Dermis blood vessel endothelial cell (primary cell): ENCODE results near the gene TRIM62. TPM values are rescaled to one million over a fixed set of nuclear protein-coding genes. Genes with fewer than 3 reads are reported as not detected.

Experiments used
- DNase-seq: peaks from one replicate; pipeline ENCODE4 v3.0.0; 2010
- total RNA-seq: library from RNA; depleted of rRNA; stranded (reverse); fragments of >200 nt; gene quantifications from 2 replicates; pipeline ENCODE4 v1.2.3, GENCODE V29; 2014

TRIM62 gene
- total RNA-seq, 1 donor from 2014 or later: 2.6 TPM

DNA sequence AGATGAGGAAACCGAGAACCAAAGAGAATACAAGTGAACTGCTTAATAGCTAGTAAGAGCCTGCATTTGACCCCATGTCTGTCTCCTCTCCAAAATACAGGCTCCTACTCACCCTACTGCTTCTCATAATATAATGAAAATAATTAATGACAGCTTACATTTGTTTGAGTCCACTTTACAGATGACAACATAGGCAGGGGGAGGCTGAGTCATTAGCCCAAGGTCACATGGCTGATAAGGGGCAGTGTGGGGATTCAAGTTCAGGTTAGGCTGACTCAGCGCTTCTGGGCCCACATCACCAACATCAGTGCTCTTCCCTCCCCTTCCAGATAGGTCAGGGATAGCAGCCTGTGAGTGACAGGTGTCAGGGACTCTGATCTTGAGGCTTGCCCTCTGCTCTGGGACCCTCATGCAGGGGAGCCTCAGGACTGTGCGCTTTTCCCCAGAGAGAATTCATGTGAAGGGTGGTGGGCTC is 84.7 kb downstream of the TRIM62 start:
- no peak for DNase-seq

DNA sequence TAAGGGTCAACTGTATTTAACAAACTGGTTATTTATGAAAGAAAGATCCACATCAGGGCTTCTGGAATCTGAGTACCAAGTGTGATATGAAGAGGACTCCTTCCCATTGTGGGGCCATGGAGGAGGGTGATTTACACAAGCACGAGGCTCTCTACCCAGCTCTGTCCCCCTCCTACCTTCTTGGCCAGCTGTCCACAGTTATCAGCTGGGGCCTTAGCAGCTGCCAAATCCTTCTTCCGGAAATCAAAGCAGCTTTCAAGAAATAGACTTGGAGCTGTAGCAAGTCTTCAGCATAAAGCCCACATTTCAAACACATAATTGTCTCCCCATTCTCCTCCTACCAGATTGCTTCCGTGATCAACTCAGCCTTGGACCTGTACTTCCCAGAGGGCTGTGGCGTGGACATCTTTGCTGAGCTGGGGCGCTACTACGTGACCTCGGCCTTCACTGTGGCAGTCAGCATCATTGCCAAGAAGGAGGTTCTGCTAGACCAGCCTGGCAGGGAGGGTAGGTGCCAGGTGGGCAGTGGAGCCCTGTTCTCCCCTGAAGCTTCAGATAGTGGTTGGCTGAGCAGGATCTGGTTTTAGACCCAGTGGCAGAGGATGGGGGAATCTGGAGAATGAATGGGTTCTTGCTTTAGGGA is 85.4 kb downstream of the TRIM62 start:
- DNase-seq: no peak

Other genes starting within 250 kb of the TRIM62 start
- 18.7 and 25.3 TPM in 2 replicates for gene RNF19B, start 217.2 kb downstream of the TRIM62 start, total RNA-seq
- 164 and 212 TPM in 2 replicates for gene AK2, start 145.2 kb downstream of the TRIM62 start, total RNA-seq
- gene AZIN2, start 100.9 kb downstream of the TRIM62 start, total RNA-seq: 0.28 and 2.2 TPM in 2 replicates
- 3.2 and 10.2 TPM in 2 replicates for gene ZNF362, start 74.4 kb upstream of the TRIM62 start, total RNA-seq
- not detected in 2 replicates for gene A3GALT2, start 139.1 kb upstream of the TRIM62 start, total RNA-seq
- gene PHC2, start 249.1 kb upstream of the TRIM62 start, total RNA-seq: 88.5 and 144 TPM in 2 replicates